HEK293 (cell line): ENCODE measurements around the gene TTC4.
A peak's percentile ranks its signal among the peaks of the same experiment; 100 is the strongest.

Source experiments
- CTCF ChIA-PET: fragments of 350-600 bp; formaldehyde crosslinking; extraction: SDS; loops from one replicate; lab custom pipeline; 2021; ENCODE audit warnings: antibody characterized with exemption; lab: Yijun Ruan, JAX
- POLR2A ChIA-PET: fragments of 300-600 bp; formaldehyde crosslinking; extraction: SDS; loops from one replicate; lab custom pipeline; 2020; ENCODE audit warnings: antibody characterized with exemption, inconsistent platforms; lab: Yijun Ruan, JAX
- H3K27ac ChIP-seq: fragments of 200-500 bp; sonication (Bioruptor generic); 2 replicates; pipeline ENCODE4 v1.5.1; 2014; ENCODE audit warnings: low read depth, low read length, control low read depth, inconsistent platforms; ENCODE audit errors: extremely low read depth
- H3K36me3 ChIP-seq, 2 experiments: fragments of 200-500 bp in 1 of 2; sonication (Bioruptor generic) in 1 of 2; 1 replicate in 1 of 2; 2 replicates in 1 of 2; pipeline ENCODE4 v1.5.1; 2014 to 2017; ENCODE audit warnings: inconsistent platforms in 2 of 2, low read length in 2 of 2; ENCODE audit not compliant: control insufficient read depth in 2 of 2, insufficient read depth in 1 of 2
- H3K4me1 ChIP-seq: fragments of 200-500 bp; sonication (Bioruptor generic); 2 replicates; pipeline ENCODE4 v1.5.1; 2014; ENCODE audit warnings: mild to moderate bottlenecking, low read length, inconsistent platforms; ENCODE audit not compliant: control insufficient read depth, insufficient read depth
- H3K4me3 ChIP-seq: 2 replicates; pipeline ENCODE4 v1.5.1; 2011; ENCODE audit warnings: low read depth, mild to moderate bottlenecking, control low read depth, low read length, moderate library complexity
- H3K9me3 ChIP-seq: fragments of 200-500 bp; sonication (Bioruptor generic); 2 replicates; pipeline ENCODE4 v1.5.1; 2014; ENCODE audit warnings: low read depth, low read length, inconsistent platforms; ENCODE audit not compliant: control insufficient read depth, insufficient read depth
- HOXD13 ChIP-seq: sonication (generic); formaldehyde crosslinking; IDR thresholded peaks from 2 replicates; pipeline ENCODE4 v1.8.0; 2022; ENCODE audit warnings: missing genetic modification reagents, borderline replicate concordance
- IKZF3 ChIP-seq: fragments of 450-650 bp; IDR thresholded peaks from 2 replicates; pipeline ENCODE4 v1.5.0; 2018; ENCODE audit warnings: missing biosample characterization, mild to moderate bottlenecking, missing genetic modification characterization, moderate library complexity
- KLF7 ChIP-seq: fragments of 450-650 bp; formaldehyde crosslinking; IDR thresholded peaks from 2 replicates; pipeline ENCODE4 v1.5.1; 2016; ENCODE audit warnings: missing biosample characterization, missing genetic modification characterization, borderline replicate concordance
- SALL2 ChIP-seq: fragments of 450-650 bp; formaldehyde crosslinking; IDR thresholded peaks from 2 replicates; pipeline ENCODE4 v1.5.0; 2017; ENCODE audit warnings: missing biosample characterization, mild to moderate bottlenecking, missing genetic modification characterization, borderline replicate concordance
- ZBTB17 ChIP-seq: fragments of 450-650 bp; formaldehyde crosslinking; IDR thresholded peaks from 2 replicates; pipeline ENCODE4 v1.5.1; 2016; ENCODE audit warnings: missing biosample characterization, missing genetic modification characterization
- ZBTB7A ChIP-seq: fragments of 450-650 bp; formaldehyde crosslinking; IDR thresholded peaks from 2 replicates; pipeline ENCODE4 v1.5.1; 2016; ENCODE audit warnings: low read depth, missing biosample characterization, missing genetic modification characterization
- ZNF121 ChIP-seq: fragments of 450-650 bp; formaldehyde crosslinking; IDR thresholded peaks from 2 replicates; pipeline ENCODE4 v1.5.1; 2016; ENCODE audit warnings: missing biosample characterization, missing genetic modification characterization
- ZNF16 ChIP-seq: fragments of 450-650 bp; formaldehyde crosslinking; IDR thresholded peaks from 2 replicates; pipeline ENCODE4 v1.5.1; 2016; ENCODE audit warnings: low read depth, missing biosample characterization, missing genetic modification characterization
- ZNF184 ChIP-seq: fragments of 450-650 bp; IDR thresholded peaks from 2 replicates; pipeline ENCODE4 v1.5.1; 2018; ENCODE audit warnings: missing biosample characterization, mild to moderate bottlenecking, missing genetic modification characterization
- ZNF354C ChIP-seq: fragments of 450-650 bp; formaldehyde crosslinking; IDR thresholded peaks from 2 replicates; pipeline ENCODE4 v1.5.1; 2016; ENCODE audit warnings: missing biosample characterization, missing genetic modification characterization, low read depth, borderline replicate concordance
- ZNF544 ChIP-seq: fragments of 450-650 bp; formaldehyde crosslinking; IDR thresholded peaks from 2 replicates; pipeline ENCODE4 v1.5.0; 2017; ENCODE audit warnings: missing biosample characterization, missing genetic modification characterization
- ZNF558 ChIP-seq: fragments of 450-650 bp; formaldehyde crosslinking; IDR thresholded peaks from 2 replicates; pipeline ENCODE4 v1.5.1; 2016; ENCODE audit warnings: missing biosample characterization, missing genetic modification characterization
- ZNF561 ChIP-seq: fragments of 450-650 bp; IDR thresholded peaks from 2 replicates; pipeline ENCODE4 v1.5.1; 2018; ENCODE audit warnings: missing biosample characterization, missing genetic modification characterization, borderline replicate concordance
- ZNF660 ChIP-seq: fragments of 450-650 bp; IDR thresholded peaks from 2 replicates; pipeline ENCODE4 v1.5.1; 2018; ENCODE audit warnings: missing biosample characterization, mild to moderate bottlenecking, missing genetic modification characterization
- ZNF677 ChIP-seq: fragments of 450-650 bp; IDR thresholded peaks from 2 replicates; pipeline ENCODE4 v1.5.0; 2018; ENCODE audit warnings: missing biosample characterization, mild to moderate bottlenecking, missing genetic modification characterization, moderate library complexity
- ZSCAN30 ChIP-seq: fragments of 450-650 bp; IDR thresholded peaks from 2 replicates; pipeline ENCODE4 v1.5.1; 2018; ENCODE audit warnings: missing biosample characterization, mild to moderate bottlenecking, missing genetic modification characterization, moderate library complexity
- TF ChIP-seq, protein P1 (sequence below): fragments of 450-650 bp; formaldehyde crosslinking; IDR thresholded peaks from 2 replicates; pipeline ENCODE4 v1.5.1; 2016; ENCODE audit warnings: missing biosample characterization, missing genetic modification characterization, borderline replicate concordance
- TF ChIP-seq, protein P2 (sequence below): fragments of 450-650 bp; formaldehyde crosslinking; IDR thresholded peaks from 2 replicates; pipeline ENCODE4 v1.5.1; 2017; ENCODE audit warnings: missing biosample characterization, missing genetic modification characterization
- TF ChIP-seq, protein P3 (sequence below): fragments of 450-650 bp; formaldehyde crosslinking; IDR thresholded peaks from 2 replicates; pipeline ENCODE4 v1.5.1; 2016; ENCODE audit warnings: missing biosample characterization, missing genetic modification characterization

Gene TTC4

DNA sequence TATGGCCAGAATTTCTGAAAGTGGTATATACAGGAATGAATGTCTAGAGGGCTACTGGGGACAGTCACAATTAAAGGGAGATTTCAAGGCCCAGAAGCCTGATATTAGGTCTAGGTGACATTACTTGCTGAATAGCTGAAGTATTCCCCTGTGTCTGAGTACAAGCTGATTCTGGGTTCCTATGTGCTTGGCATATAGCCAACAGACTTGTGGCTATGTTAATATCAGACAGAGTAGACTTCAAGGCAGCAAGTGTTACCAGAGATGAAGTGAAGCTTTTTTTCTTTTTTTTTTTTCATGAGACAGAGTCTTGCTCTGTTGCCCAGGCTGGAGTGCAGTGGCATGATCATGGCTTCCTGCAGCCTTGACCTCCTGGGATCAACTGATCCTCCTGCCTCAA lies 8.3 kb downstream of the TTC4 start:
- ChIA-PET CTCF (interaction anchor here (0.6 to 2.6 kb wide), 3 partner anchors 85 to 275 kb away, joined by 3 to 8 read pairs (median 3); no protein-coding TSS in a partner anchor), POLR2A (no interaction called here)
- Histone ChIP-seq H3K9me3 (no peaks in the 10 kb centered on the region), H3K36me3 (peaks cover 33 to 95% of the 10 kb centered on the region in 2 experiments), H3K4me3 (no peak overlapping the region), H3K27ac (no peak overlapping the region), H3K4me1 (no peaks in the 10 kb centered on the region)
- TF ChIP-seq ZNF121 (tag by site-specific recombination) (no peak), IKZF3 (no peak), HOXD13 (CRISPR knock-in tag) (no peak), ZNF558 (tag by site-specific recombination) (no peak), SALL2 (tag by site-specific recombination) (no peak), ZNF660 (tag by site-specific recombination) (no peak), ZNF354C (tag by site-specific recombination) (no peak), ZNF544 (no peak), ZNF184 (tag by site-specific recombination) (no peak), ZNF16 (tag by site-specific recombination) (no peak)
- TF ChIP-seq, protein P1, sequence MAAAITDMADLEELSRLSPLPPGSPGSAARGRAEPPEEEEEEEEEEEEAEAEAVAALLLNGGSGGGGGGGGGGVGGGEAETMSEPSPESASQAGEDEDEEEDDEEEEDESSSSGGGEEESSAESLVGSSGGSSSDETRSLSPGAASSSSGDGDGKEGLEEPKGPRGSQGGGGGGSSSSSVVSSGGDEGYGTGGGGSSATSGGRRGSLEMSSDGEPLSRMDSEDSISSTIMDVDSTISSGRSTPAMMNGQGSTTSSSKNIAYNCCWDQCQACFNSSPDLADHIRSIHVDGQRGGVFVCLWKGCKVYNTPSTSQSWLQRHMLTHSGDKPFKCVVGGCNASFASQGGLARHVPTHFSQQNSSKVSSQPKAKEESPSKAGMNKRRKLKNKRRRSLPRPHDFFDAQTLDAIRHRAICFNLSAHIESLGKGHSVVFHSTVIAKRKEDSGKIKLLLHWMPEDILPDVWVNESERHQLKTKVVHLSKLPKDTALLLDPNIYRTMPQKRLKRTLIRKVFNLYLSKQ (tag by site-specific recombination) = no peak
- TF ChIP-seq, protein P2, sequence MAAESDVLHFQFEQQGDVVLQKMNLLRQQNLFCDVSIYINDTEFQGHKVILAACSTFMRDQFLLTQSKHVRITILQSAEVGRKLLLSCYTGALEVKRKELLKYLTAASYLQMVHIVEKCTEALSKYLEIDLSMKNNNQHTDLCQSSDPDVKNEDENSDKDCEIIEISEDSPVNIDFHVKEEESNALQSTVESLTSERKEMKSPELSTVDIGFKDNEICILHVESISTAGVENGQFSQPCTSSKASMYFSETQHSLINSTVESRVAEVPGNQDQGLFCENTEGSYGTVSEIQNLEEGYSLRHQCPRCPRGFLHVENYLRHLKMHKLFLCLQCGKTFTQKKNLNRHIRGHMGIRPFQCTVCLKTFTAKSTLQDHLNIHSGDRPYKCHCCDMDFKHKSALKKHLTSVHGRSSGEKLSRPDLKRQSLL = no peak
- TF ChIP-seq, protein P3, sequence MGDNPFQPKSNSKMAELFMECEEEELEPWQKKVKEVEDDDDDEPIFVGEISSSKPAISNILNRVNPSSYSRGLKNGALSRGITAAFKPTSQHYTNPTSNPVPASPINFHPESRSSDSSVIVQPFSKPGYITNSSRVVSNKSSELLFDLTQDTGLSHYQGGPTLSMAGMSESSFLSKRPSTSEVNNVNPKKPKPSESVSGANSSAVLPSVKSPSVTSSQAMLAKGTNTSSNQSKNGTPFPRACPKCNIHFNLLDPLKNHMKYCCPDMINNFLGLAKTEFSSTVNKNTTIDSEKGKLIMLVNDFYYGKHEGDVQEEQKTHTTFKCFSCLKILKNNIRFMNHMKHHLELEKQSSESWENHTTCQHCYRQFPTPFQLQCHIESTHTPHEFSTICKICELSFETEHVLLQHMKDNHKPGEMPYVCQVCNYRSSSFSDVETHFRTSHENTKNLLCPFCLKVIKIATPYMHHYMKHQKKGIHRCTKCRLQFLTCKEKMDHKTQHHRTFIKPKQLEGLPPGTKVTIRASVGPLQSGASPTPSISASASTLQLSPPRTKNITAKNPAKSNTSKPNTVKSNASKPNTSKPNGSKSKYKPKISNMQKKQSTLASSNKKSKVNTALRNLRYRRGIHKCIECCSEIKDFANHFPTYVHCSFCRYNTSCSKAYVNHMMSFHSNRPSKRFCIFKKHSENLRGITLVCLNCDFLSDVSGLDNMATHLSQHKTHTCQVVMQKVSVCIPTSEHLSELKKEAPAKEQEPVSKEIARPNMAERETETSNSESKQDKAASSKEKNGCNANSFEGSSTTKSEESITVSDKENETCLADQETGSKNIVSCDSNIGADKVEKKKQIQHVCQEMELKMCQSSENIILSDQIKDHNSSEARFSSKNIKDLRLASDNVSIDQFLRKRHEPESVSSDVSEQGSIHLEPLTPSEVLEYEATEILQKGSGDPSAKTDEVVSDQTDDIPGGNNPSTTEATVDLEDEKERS (tag by site-specific recombination) = no peak

DNA sequence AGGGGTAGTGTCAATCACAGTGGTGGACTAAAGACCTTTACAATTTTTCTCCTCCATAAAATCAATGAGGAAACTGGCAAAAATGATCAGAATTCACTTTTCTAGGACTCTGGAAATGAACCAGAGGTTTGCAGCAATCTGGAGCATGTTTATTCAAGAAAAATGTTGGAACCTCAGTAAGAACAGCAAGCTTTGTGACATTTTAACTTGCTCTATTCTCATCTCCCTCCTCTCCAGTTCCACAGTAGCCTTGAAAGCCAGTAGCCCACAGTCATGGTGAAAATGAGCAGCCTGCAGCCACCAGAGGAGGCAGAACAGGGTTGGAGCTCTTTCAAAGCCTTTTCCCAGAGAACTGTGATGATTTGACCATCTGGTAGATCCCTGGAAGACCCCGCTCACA lies 9.1 kb downstream of the TTC4 start:
- ChIA-PET POLR2A (no interaction called here), CTCF (interaction anchor here (0.7 kb wide), 1 partner anchor 275 kb away, joined by 3 read pairs; no protein-coding TSS in a partner anchor)
- H3K36me3 ChIP-seq = peaks cover 29 to 96% of the 10 kb centered on the region in 2 experiments
- H3K4me1 ChIP-seq = no peaks in the 10 kb centered on the region
- TF ChIP-seq KLF7 (tag by site-specific recombination) = no peak
- no peak for TF ChIP-seq ZNF561 (tag by site-specific recombination)
- no peak for TF ChIP-seq ZBTB7A (tag by site-specific recombination)
- peak; percentile 98 for TF ChIP-seq ZNF677 (tag by site-specific recombination)
- H3K27ac ChIP-seq = no peak overlapping the region
- H3K4me3 ChIP-seq = no peak overlapping the region
- H3K9me3 ChIP-seq = no peaks in the 10 kb centered on the region

DNA sequence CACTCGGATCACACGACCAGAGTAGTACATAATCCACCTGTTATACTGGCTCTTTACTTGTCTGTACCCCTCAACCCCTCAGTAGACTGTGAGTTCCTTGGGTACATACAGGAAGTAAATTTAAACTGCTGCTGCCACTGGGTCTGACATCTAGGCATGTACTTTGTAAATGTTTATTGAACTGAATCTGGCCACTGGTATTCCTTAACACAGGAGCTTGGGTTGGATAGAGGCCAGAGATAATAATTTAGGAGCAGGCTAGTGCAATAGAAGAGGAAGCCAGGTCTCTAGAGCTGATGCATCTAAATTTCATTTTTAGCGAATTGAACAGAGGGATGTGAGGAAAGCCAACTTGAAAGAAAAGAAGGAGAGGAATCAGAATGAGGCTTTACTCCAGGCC lies 12.4 kb downstream of the TTC4 start:
- H3K36me3 ChIP-seq = peaks cover 45 to 93% of the 10 kb centered on the region in 2 experiments
- H3K9me3 ChIP-seq = no peaks in the 10 kb centered on the region
- ChIA-PET CTCF (interaction anchor here (0.6 to 0.7 kb wide), 2 partner anchors 1136 to 1565 kb away, joined by 3 to 4 read pairs; no protein-coding TSS in a partner anchor), POLR2A (no interaction called here)
- H3K27ac ChIP-seq = no peak overlapping the region
- no peak overlapping the region for H3K4me3 ChIP-seq
- H3K4me1 ChIP-seq = no peaks in the 10 kb centered on the region
- TF ChIP-seq ZBTB17 (tag by site-specific recombination) (0 out of 2 replicates have a peak, but pooled peaks have one; percentile 17), ZSCAN30 (peak; percentile 65; the same call in 1 of the 2 replicates), ZNF184 (tag by site-specific recombination) (no peak)
- TF ChIP-seq, all 188 proteins: peak for 2
